ENCODE measurements around the gene C8A. TPM values are rescaled to one million over a fixed set of nuclear protein-coding genes. Genes with fewer than 3 reads are reported as not detected.

Gene C8A
- total RNA-seq, 2 donors from 2014 or later, result not detected

- Mint-ChIP-seq H3K4me3 (no peak overlapping the region), H3K4me1 (no peaks in the 10 kb centered on the region), H3K27me3 (ENCODE audit: insufficient read depth) (peaks cover 13% of the 10 kb centered on the region), H3K9me3 (no peaks in the 10 kb centered on the region), H3K27ac (no peak overlapping the region), H3K36me3 (ENCODE audit: low read depth) (no peaks in the 10 kb centered on the region)
- Histone ChIP-seq H3K4me1 (ENCODE audit: control insufficient read depth, insufficient read depth, low read length) (no peaks in the 10 kb centered on the region), H3K4me3 (ENCODE audit: low read length) (no peak overlapping the region), H3K9me3 (ENCODE audit: control insufficient read depth, low read length) (no peaks in the 10 kb centered on the region), H3K27ac (ENCODE audit: low read depth, low read length) (no peak overlapping the region), H3K27me3 (ENCODE audit: control insufficient read depth, insufficient read depth, low read length, poor library complexity, severe bottlenecking) (peaks cover 7% of the 10 kb centered on the region), H3K9ac (ENCODE audit: extremely low read depth, low read length, poor library complexity, severe bottlenecking) (no peak overlapping the region), H3K36me3 (ENCODE audit: control insufficient read depth, insufficient read depth, low read length) (no peaks in the 10 kb centered on the region)
- DNase-seq, result no peak
- no peak for TF ChIP-seq CTCF (conservative IDR thresholded peaks at IDR 0.05)
Observed at GRCh38 chr1:56894014-56894413, 39.4 kb downstream of the C8A start.

- H3K9me3 Mint-ChIP-seq, result no peaks in the 10 kb centered on the region
- 88 to 91% methylated on average over 3 to 6 of the region's 6 CpGs for WGBS, 2 experiments (ENCODE audit: insufficient coverage in 1 of 2, insufficient read length in 1 of 2)
- H3K36me3 Mint-ChIP-seq (ENCODE audit: low read depth), result no peaks in the 10 kb centered on the region
- peak; percentile 25 for DNase-seq
- H3K27ac ChIP-seq (ENCODE audit: low read depth, low read length), result no peak overlapping the region
- H3K4me3 Mint-ChIP-seq, result no peak overlapping the region
- no peak for TF ChIP-seq CTCF (conservative IDR thresholded peaks at IDR 0.05)
- H3K4me3 ChIP-seq (ENCODE audit: low read length), result no peak overlapping the region
- H3K27me3 ChIP-seq (ENCODE audit: control insufficient read depth, insufficient read depth, low read length, poor library complexity, severe bottlenecking), result peaks cover 5% of the 10 kb centered on the region
- peaks cover 13% of the 10 kb centered on the region for H3K27me3 Mint-ChIP-seq (ENCODE audit: insufficient read depth)
- H3K4me1 Mint-ChIP-seq, result peaks cover 18% of the 10 kb centered on the region
- H3K36me3 ChIP-seq (ENCODE audit: control insufficient read depth, insufficient read depth, low read length), result no peaks in the 10 kb centered on the region
- H3K27ac Mint-ChIP-seq, result no peak overlapping the region
- no peaks in the 10 kb centered on the region for H3K9me3 ChIP-seq (ENCODE audit: control insufficient read depth, low read length)
- H3K4me1 ChIP-seq (ENCODE audit: control insufficient read depth, insufficient read depth, low read length), result no peaks in the 10 kb centered on the region
- no peak overlapping the region for H3K9ac ChIP-seq (ENCODE audit: extremely low read depth, low read length, poor library complexity, severe bottlenecking)
Observed at GRCh38 chr1:56897150-56898004, 42.8 kb downstream of the C8A start.

GRCh38 chr1:56898005-56898373, 43.4 kb downstream of the C8A start:
- no peaks in the 10 kb centered on the region for H3K9me3 ChIP-seq (ENCODE audit: control insufficient read depth, low read length)
- peaks cover 18% of the 10 kb centered on the region for H3K4me1 Mint-ChIP-seq
- H3K27ac Mint-ChIP-seq, result no peak overlapping the region
- no peaks in the 10 kb centered on the region for H3K4me1 ChIP-seq (ENCODE audit: control insufficient read depth, insufficient read depth, low read length)
- H3K27me3 Mint-ChIP-seq (ENCODE audit: insufficient read depth), result peaks cover 14% of the 10 kb centered on the region
- 88 to 90% methylated on average over 2 of the region's 2 CpGs for WGBS, 2 experiments (ENCODE audit: insufficient coverage in 1 of 2, insufficient read length in 1 of 2)
- no peak for TF ChIP-seq CTCF (conservative IDR thresholded peaks at IDR 0.05)
- no peaks in the 10 kb centered on the region for H3K36me3 Mint-ChIP-seq (ENCODE audit: low read depth)
- H3K27ac ChIP-seq (ENCODE audit: low read depth, low read length), result no peak overlapping the region
- peaks cover 5% of the 10 kb centered on the region for H3K27me3 ChIP-seq (ENCODE audit: control insufficient read depth, insufficient read depth, low read length, poor library complexity, severe bottlenecking)
- H3K4me3 Mint-ChIP-seq, result no peak overlapping the region
- DNase-seq, result peak; percentile 20
- no peak overlapping the region for H3K9ac ChIP-seq (ENCODE audit: extremely low read depth, low read length, poor library complexity, severe bottlenecking)
- no peak overlapping the region for H3K4me3 ChIP-seq (ENCODE audit: low read length)
- no peaks in the 10 kb centered on the region for H3K36me3 ChIP-seq (ENCODE audit: control insufficient read depth, insufficient read depth, low read length)
- no peaks in the 10 kb centered on the region for H3K9me3 Mint-ChIP-seq

Data from endodermal cell (in vitro differentiated cells).